ENCODE measurements around the gene VWCE. TPM values are rescaled to one million over a fixed set of nuclear protein-coding genes. Genes with fewer than 3 reads are reported as not detected.

Gene VWCE
- total RNA-seq, 1 experiment from 2014 or later: 0.41 TPM

DNA sequence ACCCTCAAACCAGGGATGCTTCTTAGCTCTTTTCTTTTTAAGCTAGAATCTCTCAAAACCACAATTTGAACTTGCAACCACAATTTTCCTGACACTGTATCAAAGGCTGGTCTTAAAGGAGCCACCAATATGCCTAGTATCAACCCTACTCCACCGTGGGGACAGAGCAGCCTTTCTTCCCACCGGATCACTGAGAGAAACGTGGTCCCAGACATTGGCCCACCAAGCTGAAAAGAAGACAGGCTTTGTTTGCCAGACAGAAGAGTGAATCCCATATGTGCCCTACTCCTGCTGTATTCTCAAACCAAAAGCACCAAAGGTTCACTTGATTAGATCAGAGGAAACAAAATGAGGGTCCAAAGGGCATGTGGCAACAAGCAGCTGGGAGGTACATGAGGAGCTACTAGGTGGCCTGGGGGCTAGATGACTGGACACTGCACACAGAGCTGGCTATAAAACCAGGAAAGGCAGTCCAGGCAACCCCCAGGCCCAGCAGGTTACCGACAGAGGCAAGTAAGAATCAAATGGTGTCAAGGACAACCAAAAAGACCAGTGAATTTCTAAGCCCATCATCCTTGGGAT is 3.6 kb upstream of the VWCE start:
- Histone ChIP-seq H3K27ac (no peak overlapping the region), H2AFZ (no peak overlapping the region), H3K36me3 (ENCODE audit: low read depth) (peaks cover 15% of the 10 kb centered on the region), H3K9me3 (ENCODE audit: insufficient read depth, low read depth) (no peaks in the 10 kb centered on the region), H3K27me3 (ENCODE audit: insufficient read depth, low read depth) (peaks cover 9% of the 10 kb centered on the region; the same call in 1 of the 2 replicates), H3K9me2 (ENCODE audit: insufficient read depth) (no peaks in the 10 kb centered on the region), H3F3A (ENCODE audit: insufficient read depth, low read depth) (peaks cover 19% of the 10 kb centered on the region; the same call in 1 of the 2 replicates), H3K4me1 (replicated peaks; ENCODE audit: insufficient read depth) (no peaks in the 10 kb centered on the region), H4K20me1 (ENCODE audit: insufficient read depth) (no peaks in the 10 kb centered on the region), H3K4me2 (no peak overlapping the region), H3K79me2 (ENCODE audit: low read depth) (no peaks in the 10 kb centered on the region), H3K4me3 (no peak overlapping the region)
- intact Hi-C loops (cut with micrococcal nuclease; ENCODE audit: unreplicated experiment): no loop called here
- DNase-seq: no peak
- ChIA-PET CTCF (interaction anchor here (0.8 kb wide), 1 partner anchor 33 kb away, joined by 4 read pairs; no protein-coding TSS in a partner anchor), POLR2A (ENCODE audit: unreplicated experiment) (interaction anchor here (0.6 kb wide), 2 partner anchors 159 to 359 kb away, joined by 6 to 11 read pairs; no protein-coding TSS in a partner anchor)
- no TSS peak for BruUV-seq (replicated peaks)
- TF ChIP-seq, protein P1, sequence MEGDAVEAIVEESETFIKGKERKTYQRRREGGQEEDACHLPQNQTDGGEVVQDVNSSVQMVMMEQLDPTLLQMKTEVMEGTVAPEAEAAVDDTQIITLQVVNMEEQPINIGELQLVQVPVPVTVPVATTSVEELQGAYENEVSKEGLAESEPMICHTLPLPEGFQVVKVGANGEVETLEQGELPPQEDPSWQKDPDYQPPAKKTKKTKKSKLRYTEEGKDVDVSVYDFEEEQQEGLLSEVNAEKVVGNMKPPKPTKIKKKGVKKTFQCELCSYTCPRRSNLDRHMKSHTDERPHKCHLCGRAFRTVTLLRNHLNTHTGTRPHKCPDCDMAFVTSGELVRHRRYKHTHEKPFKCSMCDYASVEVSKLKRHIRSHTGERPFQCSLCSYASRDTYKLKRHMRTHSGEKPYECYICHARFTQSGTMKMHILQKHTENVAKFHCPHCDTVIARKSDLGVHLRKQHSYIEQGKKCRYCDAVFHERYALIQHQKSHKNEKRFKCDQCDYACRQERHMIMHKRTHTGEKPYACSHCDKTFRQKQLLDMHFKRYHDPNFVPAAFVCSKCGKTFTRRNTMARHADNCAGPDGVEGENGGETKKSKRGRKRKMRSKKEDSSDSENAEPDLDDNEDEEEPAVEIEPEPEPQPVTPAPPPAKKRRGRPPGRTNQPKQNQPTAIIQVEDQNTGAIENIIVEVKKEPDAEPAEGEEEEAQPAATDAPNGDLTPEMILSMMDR (conservative IDR thresholded peaks at IDR 0.05): no peak
- TF ChIP-seq EZH2 (IDR thresholded peaks at IDR 0.05; ENCODE audit: low read depth): no peak

DNA sequence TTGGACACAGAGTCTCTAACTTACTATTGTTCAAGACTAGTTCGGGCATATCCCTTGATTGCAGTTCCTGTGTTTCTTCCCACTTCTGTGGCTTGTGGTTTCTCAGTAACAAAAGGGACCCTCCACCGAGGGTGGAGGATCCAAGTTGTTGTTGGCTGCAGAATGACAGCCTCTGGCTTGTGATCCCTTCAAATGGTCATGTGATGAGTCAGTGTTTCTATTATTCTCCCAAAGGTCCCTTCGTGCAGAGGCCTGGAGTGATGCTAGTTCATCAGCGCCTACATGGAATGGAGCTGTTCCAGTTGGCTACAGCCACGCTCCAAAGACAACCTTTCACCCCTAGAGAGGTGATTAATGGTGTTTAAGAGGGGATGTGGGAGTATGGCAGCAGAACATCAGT is 2.6 kb upstream of the VWCE start:
- Histone ChIP-seq H3K9me3 (ENCODE audit: insufficient read depth, low read depth) (no peaks in the 10 kb centered on the region), H3K4me1 (replicated peaks; ENCODE audit: insufficient read depth) (no peaks in the 10 kb centered on the region), H3K27me3 (ENCODE audit: insufficient read depth, low read depth) (peaks cover 14% of the 10 kb centered on the region; the same call in 1 of the 2 replicates), H3K36me3 (ENCODE audit: low read depth) (peaks cover 8% of the 10 kb centered on the region), H3K27ac (no peak overlapping the region), H3F3A (ENCODE audit: insufficient read depth, low read depth) (peaks cover 19% of the 10 kb centered on the region; the same call in 1 of the 2 replicates), H3K4me3 (no peak overlapping the region), H4K20me1 (ENCODE audit: insufficient read depth) (no peaks in the 10 kb centered on the region), H3K4me2 (no peak overlapping the region), H2AFZ (no peak overlapping the region), H3K9me2 (ENCODE audit: insufficient read depth) (no peaks in the 10 kb centered on the region), H3K79me2 (ENCODE audit: low read depth) (no peaks in the 10 kb centered on the region)
- BruUV-seq (replicated peaks): no TSS peak
- peak in 1 of 2 experiments; percentile 55 for DNase-seq
- TF ChIP-seq, protein P1 (conservative IDR thresholded peaks at IDR 0.05): no peak
- no peak for TF ChIP-seq EZH2 (IDR thresholded peaks at IDR 0.05; ENCODE audit: low read depth)
- ChIA-PET POLR2A (ENCODE audit: unreplicated experiment) (interaction anchor here (0.6 kb wide), 1 partner anchor 88 kb away, joined by 3 read pairs; no protein-coding TSS in a partner anchor), CTCF (interaction anchor here (0.6 to 1.5 kb wide), 4 partner anchors 30 to 397 kb away, joined by 3 to 4 read pairs (median 4); no protein-coding TSS in a partner anchor)
- intact Hi-C loops (cut with micrococcal nuclease; ENCODE audit: unreplicated experiment): no loop called here

DNA sequence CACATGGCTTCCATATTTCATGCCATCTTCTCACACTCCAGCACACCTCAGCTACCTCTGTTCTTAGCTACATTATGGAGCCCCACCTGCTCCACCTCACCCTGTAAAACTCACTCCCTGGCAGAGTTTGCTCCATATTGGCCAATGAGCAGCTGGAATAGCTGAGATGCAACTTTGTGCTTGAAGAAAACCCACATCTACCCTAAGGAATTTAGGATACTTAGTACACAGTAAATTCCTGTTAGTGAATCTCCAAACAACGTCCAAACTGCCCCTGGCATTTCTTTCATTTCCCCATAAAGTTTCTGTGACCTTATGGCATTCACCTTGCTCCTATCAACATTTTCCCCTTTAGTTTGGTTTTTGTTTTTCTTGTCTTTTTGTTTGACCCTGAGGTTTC is 2.2 kb upstream of the VWCE start:
- Histone ChIP-seq H2AFZ (no peak overlapping the region), H4K20me1 (ENCODE audit: insufficient read depth) (0 out of 2 replicates have a peak, but pooled peaks cover 2% of the 10 kb centered on the region), H3K79me2 (ENCODE audit: low read depth) (no peaks in the 10 kb centered on the region), H3K9me3 (ENCODE audit: insufficient read depth, low read depth) (no peaks in the 10 kb centered on the region), H3K27ac (no peak overlapping the region), H3K27me3 (ENCODE audit: insufficient read depth, low read depth) (peaks cover 14% of the 10 kb centered on the region; the same call in 1 of the 2 replicates), H3K4me2 (no peak overlapping the region), H3K4me3 (no peak overlapping the region), H3F3A (ENCODE audit: insufficient read depth, low read depth) (peaks cover 19% of the 10 kb centered on the region; the same call in 1 of the 2 replicates), H3K4me1 (replicated peaks; ENCODE audit: insufficient read depth) (no peaks in the 10 kb centered on the region), H3K9me2 (ENCODE audit: insufficient read depth) (no peaks in the 10 kb centered on the region), H3K36me3 (ENCODE audit: low read depth) (peaks cover 7% of the 10 kb centered on the region)
- intact Hi-C loops (cut with micrococcal nuclease; ENCODE audit: unreplicated experiment): no loop called here
- DNase-seq: no peak
- ChIA-PET POLR2A (ENCODE audit: unreplicated experiment) (interaction anchor here (0.6 kb wide), 1 partner anchor 88 kb away, joined by 3 read pairs; no protein-coding TSS in a partner anchor), CTCF (interaction anchor here (0.6 to 1.5 kb wide), 4 partner anchors 30 to 398 kb away, joined by 3 to 4 read pairs (median 4); no protein-coding TSS in a partner anchor)
- TF ChIP-seq, protein P1 (conservative IDR thresholded peaks at IDR 0.05): no peak
- TF ChIP-seq EZH2 (IDR thresholded peaks at IDR 0.05; ENCODE audit: low read depth): no peak
- no TSS peak for BruUV-seq (replicated peaks)

Data from PC-9 (cell line).